EL (cell line): ENCODE results near the gene BIRC6.
"Not testable (repeated sequence)": the region's sequence is repeated elsewhere in the genome, so short reads cannot be mapped to it uniquely, and the experiment has no call there.

Experiments
- DNase-seq: peaks from one replicate; pipeline ENCODE4 v3.0.0-alpha.2; 2016

BIRC6 gene

GRCh38 chr2:32622570-32623310 lies 265.9 kb downstream of the BIRC6 start:
- no peak for DNase-seq

- no peak for DNase-seq
Observed at GRCh38 chr2:32623311-32623706, 266.5 kb downstream of the BIRC6 start.

- no peak for DNase-seq
Observed at GRCh38 chr2:32624812-32625211, 268.0 kb downstream of the BIRC6 start.

GRCh38 chr2:32626639-32627221 lies 269.9 kb downstream of the BIRC6 start:
- no peak for DNase-seq

- DNase-seq = peak; percentile 52
Observed at GRCh38 chr2:32627441-32627813, 270.6 kb downstream of the BIRC6 start.

GRCh38 chr2:32627814-32628579 lies 271.2 kb downstream of the BIRC6 start, which contains the start of gene TTC27:
Gene TTC27, plus strand, starts transcription at chr2:32628050. Its CDS starts 243 bp downstream, at chr2:32628293.
- DNase-seq = peak; percentile 96

GRCh38 chr2:32632089-32632488 lies 275.3 kb downstream of the BIRC6 start:
- peak; percentile 72 for DNase-seq

GRCh38 chr2:32633040-32633439 lies 276.2 kb downstream of the BIRC6 start:
- no peak for DNase-seq

- DNase-seq = not testable (repeated sequence)
Observed at GRCh38 chr2:32638548-32638947, 281.7 kb downstream of the BIRC6 start.

- DNase-seq = no peak
Observed at GRCh38 chr2:32641180-32641579, 284.4 kb downstream of the BIRC6 start.

- peak; percentile 90 for DNase-seq
Observed at GRCh38 chr2:32647180-32647651, 290.4 kb downstream of the BIRC6 start.

GRCh38 chr2:32652555-32653209 lies 295.9 kb downstream of the BIRC6 start:
- DNase-seq = peak; percentile 11

- no peak for DNase-seq
Observed at GRCh38 chr2:32656069-32656468, 299.2 kb downstream of the BIRC6 start.

- DNase-seq = no peak
Observed at GRCh38 chr2:32663864-32664263, 307.0 kb downstream of the BIRC6 start.

- DNase-seq = no peak
Observed at GRCh38 chr2:32666704-32667103, 309.9 kb downstream of the BIRC6 start.

GRCh38 chr2:32668254-32668653 lies 311.4 kb downstream of the BIRC6 start:
- no peak for DNase-seq
